Measurements from ENCODE around the gene TNFAIP6.
"Not testable (repeated sequence)": the region's sequence is repeated elsewhere in the genome, so short reads cannot be mapped to it uniquely, and the experiment has no call there.

The TNFAIP6 gene

DNA sequence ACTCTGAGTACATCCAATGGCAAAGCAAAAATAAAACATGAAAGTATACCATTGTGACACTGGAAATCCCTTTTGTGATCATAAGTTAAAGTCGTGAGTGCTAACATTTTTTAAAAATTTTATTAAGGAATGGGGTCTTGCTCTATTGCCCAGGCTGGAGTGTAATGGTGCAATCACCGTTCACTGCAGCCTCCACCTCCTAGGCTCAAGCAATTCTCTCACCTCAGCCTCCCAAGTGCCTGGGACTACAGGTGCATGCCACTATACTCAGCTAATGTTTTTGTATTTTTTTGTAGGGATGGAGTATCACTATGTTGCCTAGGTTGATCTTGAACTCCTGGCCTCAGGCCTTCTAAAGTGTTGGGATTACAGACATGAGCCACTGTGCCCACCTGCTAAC is 14.3 kb upstream of the TNFAIP6 start:
- TF ChIP-seq, protein P1, sequence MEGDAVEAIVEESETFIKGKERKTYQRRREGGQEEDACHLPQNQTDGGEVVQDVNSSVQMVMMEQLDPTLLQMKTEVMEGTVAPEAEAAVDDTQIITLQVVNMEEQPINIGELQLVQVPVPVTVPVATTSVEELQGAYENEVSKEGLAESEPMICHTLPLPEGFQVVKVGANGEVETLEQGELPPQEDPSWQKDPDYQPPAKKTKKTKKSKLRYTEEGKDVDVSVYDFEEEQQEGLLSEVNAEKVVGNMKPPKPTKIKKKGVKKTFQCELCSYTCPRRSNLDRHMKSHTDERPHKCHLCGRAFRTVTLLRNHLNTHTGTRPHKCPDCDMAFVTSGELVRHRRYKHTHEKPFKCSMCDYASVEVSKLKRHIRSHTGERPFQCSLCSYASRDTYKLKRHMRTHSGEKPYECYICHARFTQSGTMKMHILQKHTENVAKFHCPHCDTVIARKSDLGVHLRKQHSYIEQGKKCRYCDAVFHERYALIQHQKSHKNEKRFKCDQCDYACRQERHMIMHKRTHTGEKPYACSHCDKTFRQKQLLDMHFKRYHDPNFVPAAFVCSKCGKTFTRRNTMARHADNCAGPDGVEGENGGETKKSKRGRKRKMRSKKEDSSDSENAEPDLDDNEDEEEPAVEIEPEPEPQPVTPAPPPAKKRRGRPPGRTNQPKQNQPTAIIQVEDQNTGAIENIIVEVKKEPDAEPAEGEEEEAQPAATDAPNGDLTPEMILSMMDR (IDR thresholded peaks at IDR 0.05; ENCODE audit: insufficient read depth, low read length), result no peak
- TF ChIP-seq, protein P2, sequence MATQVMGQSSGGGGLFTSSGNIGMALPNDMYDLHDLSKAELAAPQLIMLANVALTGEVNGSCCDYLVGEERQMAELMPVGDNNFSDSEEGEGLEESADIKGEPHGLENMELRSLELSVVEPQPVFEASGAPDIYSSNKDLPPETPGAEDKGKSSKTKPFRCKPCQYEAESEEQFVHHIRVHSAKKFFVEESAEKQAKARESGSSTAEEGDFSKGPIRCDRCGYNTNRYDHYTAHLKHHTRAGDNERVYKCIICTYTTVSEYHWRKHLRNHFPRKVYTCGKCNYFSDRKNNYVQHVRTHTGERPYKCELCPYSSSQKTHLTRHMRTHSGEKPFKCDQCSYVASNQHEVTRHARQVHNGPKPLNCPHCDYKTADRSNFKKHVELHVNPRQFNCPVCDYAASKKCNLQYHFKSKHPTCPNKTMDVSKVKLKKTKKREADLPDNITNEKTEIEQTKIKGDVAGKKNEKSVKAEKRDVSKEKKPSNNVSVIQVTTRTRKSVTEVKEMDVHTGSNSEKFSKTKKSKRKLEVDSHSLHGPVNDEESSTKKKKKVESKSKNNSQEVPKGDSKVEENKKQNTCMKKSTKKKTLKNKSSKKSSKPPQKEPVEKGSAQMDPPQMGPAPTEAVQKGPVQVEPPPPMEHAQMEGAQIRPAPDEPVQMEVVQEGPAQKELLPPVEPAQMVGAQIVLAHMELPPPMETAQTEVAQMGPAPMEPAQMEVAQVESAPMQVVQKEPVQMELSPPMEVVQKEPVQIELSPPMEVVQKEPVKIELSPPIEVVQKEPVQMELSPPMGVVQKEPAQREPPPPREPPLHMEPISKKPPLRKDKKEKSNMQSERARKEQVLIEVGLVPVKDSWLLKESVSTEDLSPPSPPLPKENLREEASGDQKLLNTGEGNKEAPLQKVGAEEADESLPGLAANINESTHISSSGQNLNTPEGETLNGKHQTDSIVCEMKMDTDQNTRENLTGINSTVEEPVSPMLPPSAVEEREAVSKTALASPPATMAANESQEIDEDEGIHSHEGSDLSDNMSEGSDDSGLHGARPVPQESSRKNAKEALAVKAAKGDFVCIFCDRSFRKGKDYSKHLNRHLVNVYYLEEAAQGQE (IDR thresholded peaks at IDR 0.05; ENCODE audit: insufficient replicate concordance, low read depth), result no peak
- TF ChIP-seq SPI1 (IDR thresholded peaks at IDR 0.05; ENCODE audit: borderline replicate concordance, low read depth), result no peak
- no peak for TF ChIP-seq GABPA (IDR thresholded peaks at IDR 0.05; ENCODE audit: low read depth)
- TF ChIP-seq POLR2AphosphoS5 (IDR thresholded peaks at IDR 0.05; ENCODE audit: low read depth), result no peak
- Histone ChIP-seq H3K27ac (replicated peaks) (no peak overlapping the region), H3K27me3 (ENCODE audit: insufficient read depth, poor library complexity, severe bottlenecking) (no peaks in the 10 kb centered on the region), H3K4me3 (replicated peaks; ENCODE audit: insufficient read depth, low read length) (no peak overlapping the region)
- DNase-seq (ENCODE audit: low read depth in 1 of 2, low spot score in 1 of 2), result no peak

DNA sequence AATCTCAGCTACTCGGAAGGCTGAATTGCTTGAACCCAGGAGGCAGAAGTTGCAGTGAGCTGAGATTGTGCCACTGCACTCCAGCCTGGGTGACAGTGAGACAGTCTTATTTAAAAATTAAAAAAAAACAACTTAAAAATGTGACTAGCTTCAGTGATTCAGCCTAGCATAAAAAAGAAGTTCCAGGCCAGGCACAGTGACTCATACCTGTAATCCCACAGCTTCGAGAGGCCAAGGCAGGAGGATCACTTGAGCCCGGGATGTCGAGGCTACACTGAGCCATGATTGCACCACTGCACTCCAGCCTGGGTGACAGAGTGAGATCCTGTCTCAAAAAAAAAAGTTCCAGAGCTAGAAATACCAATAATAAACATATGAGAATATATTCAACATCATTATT is 13.2 kb upstream of the TNFAIP6 start:
- not testable (repeated sequence) for H3K27me3 ChIP-seq (ENCODE audit: insufficient read depth, poor library complexity, severe bottlenecking); H3K4me3 ChIP-seq (replicated peaks; ENCODE audit: insufficient read depth, low read length); H3K27ac ChIP-seq (replicated peaks); DNase-seq (ENCODE audit: low read depth in 1 of 2, low spot score in 1 of 2)

DNA sequence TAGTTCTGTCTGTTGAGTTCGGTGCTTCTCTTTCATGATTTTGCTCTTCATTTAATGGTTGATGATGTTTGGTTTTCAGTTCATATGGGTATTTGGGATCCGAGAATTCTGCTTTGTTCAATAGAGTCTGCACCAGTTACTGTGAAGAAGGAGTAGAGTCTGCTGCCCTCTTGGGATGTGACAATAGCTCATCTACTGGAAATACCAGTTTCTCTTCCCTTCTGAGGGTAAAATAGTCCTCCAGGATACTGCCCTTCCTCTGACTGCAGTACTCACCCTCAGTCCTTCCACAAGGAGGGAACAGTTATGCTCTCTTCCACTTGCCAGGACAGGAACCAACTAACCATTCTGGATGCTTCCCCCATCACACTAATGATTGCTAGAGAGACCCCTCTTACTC is 12.5 kb upstream of the TNFAIP6 start:
- TF ChIP-seq GABPA (IDR thresholded peaks at IDR 0.05; ENCODE audit: low read depth) (no peak), POLR2AphosphoS5 (IDR thresholded peaks at IDR 0.05; ENCODE audit: low read depth) (no peak)
- TF ChIP-seq, protein P2 (IDR thresholded peaks at IDR 0.05; ENCODE audit: insufficient replicate concordance, low read depth), result no peak

DNA sequence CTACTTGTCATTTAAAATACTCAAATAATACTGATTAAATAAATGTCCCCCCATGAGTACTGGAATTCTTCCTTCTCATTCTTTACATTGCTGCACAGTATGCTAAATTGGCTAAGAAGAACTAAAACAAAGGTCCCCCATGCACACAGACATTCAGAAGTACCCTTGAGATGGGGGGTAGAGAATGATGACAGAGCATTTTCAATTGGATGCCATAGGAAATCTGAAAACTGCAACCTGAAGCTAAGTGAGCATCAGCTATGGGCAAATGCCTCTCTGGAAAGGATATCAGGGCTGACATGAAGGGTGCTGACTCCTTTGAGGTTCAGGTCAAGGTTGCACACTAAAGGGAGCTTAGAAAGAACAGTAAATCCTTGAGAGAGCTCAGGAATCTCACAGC is 10.1 kb upstream of the TNFAIP6 start:
- Histone ChIP-seq H3K27ac (replicated peaks) (no peak overlapping the region), H3K27me3 (ENCODE audit: insufficient read depth, poor library complexity, severe bottlenecking) (no peaks in the 10 kb centered on the region), H3K4me3 (replicated peaks; ENCODE audit: insufficient read depth, low read length) (no peak overlapping the region)
- no peak for DNase-seq (ENCODE audit: low read depth in 1 of 2, low spot score in 1 of 2)
- TF ChIP-seq POLR2AphosphoS5 (IDR thresholded peaks at IDR 0.05; ENCODE audit: low read depth), result no peak
- TF ChIP-seq, protein P2 (IDR thresholded peaks at IDR 0.05; ENCODE audit: insufficient replicate concordance, low read depth), result no peak
- no peak for TF ChIP-seq GABPA (IDR thresholded peaks at IDR 0.05; ENCODE audit: low read depth)

More for the DNA sequence above, 12.5 kb upstream of the TNFAIP6 start:
- no peak for DNase-seq (ENCODE audit: low read depth in 1 of 2, low spot score in 1 of 2)
- H3K27me3 ChIP-seq (ENCODE audit: insufficient read depth, poor library complexity, severe bottlenecking), result no peaks in the 10 kb centered on the region
- H3K4me3 ChIP-seq (replicated peaks; ENCODE audit: insufficient read depth, low read length), result no peak overlapping the region
- H3K27ac ChIP-seq (replicated peaks), result no peak overlapping the region

DNA sequence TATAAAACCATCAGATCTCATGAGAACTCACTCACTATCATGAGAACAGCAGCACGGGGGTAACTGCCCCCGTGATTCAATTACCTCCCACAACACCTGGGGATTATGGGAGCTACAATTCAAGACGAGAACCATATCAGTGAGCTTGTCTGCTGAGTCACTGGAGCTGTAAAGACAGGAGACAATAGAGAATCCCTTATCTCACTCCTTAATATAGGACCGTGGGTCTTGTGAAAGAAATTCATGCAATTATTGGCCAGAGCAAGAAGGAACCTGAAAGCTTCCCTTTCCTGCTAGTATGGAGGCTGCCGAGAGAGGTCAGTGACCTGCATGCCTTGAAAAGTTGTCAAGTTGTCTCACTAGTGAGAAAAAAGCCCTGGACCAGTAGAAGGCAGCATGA is 9.5 kb upstream of the TNFAIP6 start:
- no peaks in the 10 kb centered on the region for H3K27me3 ChIP-seq (ENCODE audit: insufficient read depth, poor library complexity, severe bottlenecking)
- no peak overlapping the region for H3K4me3 ChIP-seq (replicated peaks; ENCODE audit: insufficient read depth, low read length)
- peak; percentile 62 to 63 for DNase-seq (ENCODE audit: low read depth in 1 of 2, low spot score in 1 of 2)
- no peak overlapping the region for H3K27ac ChIP-seq (replicated peaks)
- TF ChIP-seq SPI1 (IDR thresholded peaks at IDR 0.05; ENCODE audit: borderline replicate concordance, low read depth), result no peak
- no peak for TF ChIP-seq GABPA (IDR thresholded peaks at IDR 0.05; ENCODE audit: low read depth)
- TF ChIP-seq, protein P2 (IDR thresholded peaks at IDR 0.05; ENCODE audit: insufficient replicate concordance, low read depth), result no peak
- TF ChIP-seq, protein P1 (IDR thresholded peaks at IDR 0.05; ENCODE audit: insufficient read depth, low read length), result no peak
- TF ChIP-seq POLR2AphosphoS5 (IDR thresholded peaks at IDR 0.05; ENCODE audit: low read depth), result no peak
